ENCODE measurements around the gene ARID2. TPM values are rescaled to one million over a fixed set of nuclear protein-coding genes. Genes with fewer than 3 reads are reported as not detected.

ARID2 gene
- total RNA-seq, 1 donor from 2014 or later, result 25.1 TPM

DNA sequence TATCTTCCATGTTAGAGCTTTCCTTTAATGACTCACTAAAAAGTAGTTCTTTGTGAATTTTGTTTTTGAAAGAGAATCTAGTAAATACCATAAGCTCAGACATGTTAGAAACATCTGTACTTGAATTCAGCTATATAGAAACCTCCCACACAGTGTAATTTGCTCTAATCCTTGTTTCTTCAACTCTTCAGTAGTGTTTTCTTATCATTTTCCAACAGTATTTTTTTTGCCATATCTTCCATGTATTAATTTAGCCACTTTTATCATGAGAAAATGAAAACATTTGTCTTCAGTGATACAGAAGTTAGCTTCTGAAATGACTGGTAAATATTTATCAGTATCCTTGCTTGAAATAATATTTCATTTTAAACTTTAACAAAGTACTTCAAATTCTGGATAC lies 73.6 kb downstream of the ARID2 start:
- TF ChIP-seq CTCF (IDR thresholded peaks at IDR 0.05), result no peak
- Mint-ChIP-seq H3K9me3 (ENCODE audit: low read depth) (peaks cover 5% of the 10 kb centered on the region), H3K27ac (ENCODE audit: unreplicated experiment) (no peak overlapping the region)

GRCh38 chr12:45816652-45817051 lies 87.1 kb downstream of the ARID2 start:
- no peak for TF ChIP-seq CTCF (IDR thresholded peaks at IDR 0.05)
- no peak overlapping the region for H3K27ac Mint-ChIP-seq (ENCODE audit: unreplicated experiment)
- no peak overlapping the region for H3K4me3 Mint-ChIP-seq (ENCODE audit: unreplicated experiment)
- H3K36me3 Mint-ChIP-seq (ENCODE audit: low read depth), result peaks cover 5% of the 10 kb centered on the region
- no peaks in the 10 kb centered on the region for H3K4me1 Mint-ChIP-seq (ENCODE audit: low read depth)
- H3K9me3 Mint-ChIP-seq (ENCODE audit: low read depth), result no peaks in the 10 kb centered on the region
- no peak for DNase-seq (ENCODE audit: low spot score)
- H3K27me3 Mint-ChIP-seq (ENCODE audit: low read depth), result no peaks in the 10 kb centered on the region

More for the DNA sequence above, 73.6 kb downstream of the ARID2 start:
- no peak for DNase-seq (ENCODE audit: low spot score)
- Mint-ChIP-seq H3K4me3 (ENCODE audit: unreplicated experiment) (no peak overlapping the region), H3K27me3 (ENCODE audit: low read depth) (no peaks in the 10 kb centered on the region), H3K4me1 (ENCODE audit: low read depth) (peaks cover 14% of the 10 kb centered on the region), H3K36me3 (ENCODE audit: low read depth) (peaks cover 2% of the 10 kb centered on the region)

- no peak for TF ChIP-seq CTCF (IDR thresholded peaks at IDR 0.05)
- peaks cover 18% of the 10 kb centered on the region for H3K36me3 Mint-ChIP-seq (ENCODE audit: low read depth)
- peaks cover 5% of the 10 kb centered on the region for H3K9me3 Mint-ChIP-seq (ENCODE audit: low read depth)
- no peaks in the 10 kb centered on the region for H3K4me1 Mint-ChIP-seq (ENCODE audit: low read depth)
- no peaks in the 10 kb centered on the region for H3K27me3 Mint-ChIP-seq (ENCODE audit: low read depth)
- H3K4me3 Mint-ChIP-seq (ENCODE audit: unreplicated experiment), result no peak overlapping the region
- no peak overlapping the region for H3K27ac Mint-ChIP-seq (ENCODE audit: unreplicated experiment)
- DNase-seq (ENCODE audit: low spot score), result no peak
Measured at GRCh38 chr12:45827974-45828373, 98.5 kb downstream of the ARID2 start.

DNA sequence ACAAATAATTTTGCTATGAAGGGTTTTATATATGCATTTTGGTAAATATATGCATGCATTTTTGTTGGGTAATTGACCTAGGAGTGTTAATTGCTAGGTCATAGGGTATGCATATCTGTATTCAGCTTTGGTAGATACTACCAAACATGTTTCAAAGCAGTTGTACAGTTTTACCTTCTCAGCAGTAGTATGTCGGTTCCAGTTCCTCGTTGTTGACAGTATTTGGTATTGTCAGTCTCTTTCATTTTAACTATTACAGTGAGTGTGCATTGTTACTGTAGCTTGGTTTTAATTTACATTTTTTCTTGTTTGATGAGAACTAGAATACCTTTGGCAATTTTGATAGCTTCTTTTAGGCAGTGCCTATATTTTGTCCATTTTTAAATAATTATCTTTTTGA lies 98.9 kb downstream of the ARID2 start:
- Mint-ChIP-seq H3K36me3 (ENCODE audit: low read depth) (peaks cover 14% of the 10 kb centered on the region), H3K9me3 (ENCODE audit: low read depth) (peaks cover 5% of the 10 kb centered on the region), H3K4me3 (ENCODE audit: unreplicated experiment) (no peak overlapping the region), H3K27me3 (ENCODE audit: low read depth) (no peaks in the 10 kb centered on the region), H3K4me1 (ENCODE audit: low read depth) (no peaks in the 10 kb centered on the region), H3K27ac (ENCODE audit: unreplicated experiment) (no peak overlapping the region)
- TF ChIP-seq CTCF (IDR thresholded peaks at IDR 0.05), result no peak
- DNase-seq (ENCODE audit: low spot score), result no peak

GRCh38 chr12:45831590-45831989 lies 102.1 kb downstream of the ARID2 start:
- no peak for TF ChIP-seq CTCF (IDR thresholded peaks at IDR 0.05)
- DNase-seq (ENCODE audit: low spot score), result no peak
- Mint-ChIP-seq H3K4me1 (ENCODE audit: low read depth) (no peaks in the 10 kb centered on the region), H3K27ac (ENCODE audit: unreplicated experiment) (no peak overlapping the region), H3K27me3 (ENCODE audit: low read depth) (no peaks in the 10 kb centered on the region), H3K36me3 (ENCODE audit: low read depth) (peaks cover 14% of the 10 kb centered on the region), H3K9me3 (ENCODE audit: low read depth) (peaks cover 12% of the 10 kb centered on the region), H3K4me3 (ENCODE audit: unreplicated experiment) (no peak overlapping the region)

Data from chondrocyte (in vitro differentiated cells).